Glomerular visceral epithelial cell (primary cell): ENCODE results near the gene GDPD5.

Experiments used
- DNase-seq: peaks from one replicate; pipeline ENCODE4 v3.0.0-alpha.2; 2016; ENCODE audit errors: extremely low spot score

Gene GDPD5

DNA sequence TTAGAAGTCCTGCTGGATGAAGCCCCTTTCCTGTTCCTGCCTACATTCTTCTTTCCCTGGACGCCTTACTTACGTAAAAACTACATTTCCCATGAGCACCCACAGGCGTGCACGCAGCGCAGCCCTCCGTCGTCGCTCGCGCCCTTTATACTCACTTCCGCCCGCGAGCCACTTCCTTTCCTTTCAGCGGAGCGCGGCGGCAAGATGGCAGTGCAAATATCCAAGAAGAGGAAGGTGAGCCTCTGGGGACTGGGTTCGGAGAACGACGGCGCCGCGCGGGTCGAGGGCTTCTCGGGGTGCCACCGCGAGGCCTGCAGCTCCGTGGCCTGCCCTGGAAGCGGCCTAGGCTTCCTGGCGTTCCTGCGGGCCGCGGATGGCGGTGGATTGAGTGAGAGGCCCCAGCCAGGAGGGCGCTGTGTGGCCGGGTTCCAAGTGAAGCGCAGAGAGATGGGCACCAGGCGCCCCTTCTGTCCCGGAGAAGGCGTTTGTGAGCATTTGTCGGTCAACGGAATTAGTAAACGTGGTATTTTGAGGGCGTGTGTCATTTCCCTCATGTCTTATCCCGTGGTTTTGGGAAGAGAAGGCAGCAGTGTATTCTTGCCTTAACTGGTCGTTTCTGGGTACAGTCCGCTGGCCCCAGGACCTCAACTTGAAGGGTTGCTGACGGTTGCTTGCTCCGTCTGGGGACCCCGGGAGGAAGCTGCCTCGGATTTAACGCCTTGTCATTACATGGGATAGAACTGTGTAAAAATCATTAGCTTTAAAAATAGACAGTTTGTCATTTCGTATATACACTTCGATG, 126.2 kb downstream of the GDPD5 start, which contains the start of gene RPS3:
RPS3 (plus strand) TSS at position 175 of the 802 bp plus-strand sequence; CDS start at position 205, 30 bp downstream.
- peak; percentile 91 for DNase-seq

DNA sequence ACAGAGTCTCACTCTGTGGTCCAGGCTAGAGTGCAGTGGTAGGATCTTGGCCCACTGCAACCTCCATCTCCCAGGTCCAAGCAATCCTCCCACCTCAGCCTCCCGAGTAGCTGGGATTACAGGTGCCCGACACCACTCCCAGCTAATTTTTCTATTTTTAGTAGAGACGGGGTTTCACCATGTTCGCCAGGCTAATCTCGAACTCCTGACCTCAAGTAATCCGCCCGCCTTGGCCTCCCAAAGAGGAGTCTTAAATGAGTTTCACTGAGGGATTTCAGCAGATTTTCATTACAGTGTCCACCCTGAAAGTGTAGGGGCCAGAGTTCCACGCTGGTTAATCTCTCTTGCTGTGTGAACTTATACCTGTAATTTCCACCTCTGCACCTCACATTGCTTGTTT, 126.8 kb downstream of the GDPD5 start:
- DNase-seq: no peak

DNA sequence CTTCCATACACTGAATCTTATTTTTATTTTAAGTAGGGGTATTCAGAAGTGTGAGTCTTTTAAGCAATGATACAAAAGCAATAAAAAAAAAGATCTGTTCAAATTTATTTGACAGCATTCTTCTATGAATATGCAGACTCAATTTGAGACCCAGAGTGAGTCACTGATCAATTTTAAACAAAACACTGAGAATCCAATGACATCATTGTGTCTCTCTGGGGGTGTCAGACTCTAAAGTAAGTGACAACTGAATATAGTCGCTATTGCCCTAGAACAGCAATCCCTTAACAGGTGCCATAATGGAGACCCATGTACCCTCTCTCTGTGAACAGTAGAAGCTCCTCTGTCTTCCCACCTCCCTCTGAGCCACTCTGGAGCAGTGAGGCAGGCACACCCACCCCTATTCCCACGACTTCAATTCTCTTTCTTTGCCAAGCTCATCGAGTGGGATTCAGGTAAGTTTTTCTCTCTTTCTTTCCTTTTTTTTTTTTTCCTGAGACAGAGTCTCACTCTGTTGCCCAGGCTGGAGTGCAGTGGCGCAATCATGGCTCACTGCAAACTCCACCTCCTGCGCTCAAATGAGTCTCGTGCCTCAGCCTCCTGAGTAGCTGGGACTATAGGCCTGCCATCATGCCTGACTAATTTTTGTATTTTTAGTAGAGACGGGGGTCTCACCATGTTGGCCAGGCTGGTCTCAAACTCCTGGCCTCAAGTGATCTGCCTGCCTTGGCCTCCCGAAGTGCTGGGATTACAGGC, 131.5 kb downstream of the GDPD5 start:
- no peak for DNase-seq

DNA sequence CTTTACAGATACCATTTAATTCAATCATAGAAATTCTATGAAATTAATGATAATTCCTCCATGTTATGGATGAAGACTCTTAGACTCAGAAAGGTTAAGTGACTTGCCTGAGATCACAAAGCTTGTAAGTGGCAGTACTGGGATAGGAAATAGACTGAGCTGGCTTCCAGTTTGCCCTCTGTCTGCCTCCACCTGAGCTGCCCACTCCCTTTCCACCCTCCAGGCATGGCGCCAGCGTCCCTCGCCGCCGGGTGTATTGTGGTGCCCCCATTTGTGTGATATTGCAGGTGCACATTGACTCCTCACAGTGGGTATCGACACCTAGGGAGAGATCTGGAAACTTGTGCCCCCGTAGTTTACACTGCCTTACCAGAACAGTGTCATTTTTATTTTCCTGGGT, 135.8 kb downstream of the GDPD5 start:
- DNase-seq: no peak

DNA sequence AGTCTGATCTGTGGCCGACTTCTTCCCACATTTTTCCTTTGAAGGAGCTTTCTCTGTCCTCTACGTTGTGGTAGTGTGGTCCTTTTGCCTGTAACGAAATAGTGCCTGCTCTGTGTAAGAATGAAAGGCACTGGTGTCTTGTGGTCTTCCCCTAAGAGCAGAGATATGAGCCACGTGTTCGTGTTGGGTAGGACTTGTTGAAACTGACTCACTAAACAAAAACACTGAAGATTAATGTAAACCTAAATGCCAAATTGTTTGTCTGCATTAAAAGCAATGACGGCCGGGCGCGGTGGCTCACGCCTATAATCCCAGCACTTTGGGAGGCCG, 136.5 kb downstream of the GDPD5 start:
- DNase-seq: no peak

DNA sequence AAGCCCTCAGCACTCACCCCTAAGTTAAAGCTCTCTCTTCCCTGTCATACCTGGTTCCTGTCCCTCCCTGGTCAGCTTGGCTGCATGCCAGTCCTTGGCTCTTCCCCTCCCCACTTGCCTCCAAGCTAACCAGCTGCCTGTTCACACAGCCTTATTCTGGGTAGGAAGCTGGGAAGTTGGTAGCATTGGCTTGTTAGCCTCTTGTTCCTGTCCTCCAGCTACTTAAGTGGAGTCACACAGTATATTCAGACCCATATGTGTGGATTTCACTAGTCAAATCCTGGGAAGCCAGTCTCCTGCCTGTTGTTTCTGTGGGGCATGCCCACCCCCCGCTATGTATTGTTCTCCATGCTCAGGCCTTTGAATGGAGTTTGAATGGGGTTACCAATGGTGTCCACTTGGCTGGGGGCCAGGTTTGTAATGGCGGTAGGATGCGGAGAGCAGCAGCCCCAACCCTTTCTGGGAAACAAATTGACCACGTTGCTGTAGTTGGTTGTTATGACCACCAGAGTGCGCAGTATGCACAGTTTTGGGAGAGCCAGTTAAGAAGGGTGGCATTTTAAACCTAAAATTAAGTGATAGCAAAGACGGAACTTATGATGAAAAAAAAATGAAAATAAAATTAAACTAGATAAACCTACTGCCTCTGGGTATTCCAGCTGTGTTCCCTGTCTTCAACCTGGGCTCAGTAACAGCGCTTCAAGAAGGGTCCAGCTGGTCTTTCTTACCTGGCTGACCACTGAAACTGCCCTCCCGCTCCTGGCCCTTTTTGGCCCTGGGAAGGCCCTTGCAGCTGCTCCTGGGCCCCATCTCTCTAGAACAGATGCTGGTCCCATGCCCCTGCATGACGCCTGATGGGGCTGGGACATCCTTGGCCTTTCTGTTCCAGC, 137.1 kb downstream of the GDPD5 start:
- DNase-seq: peak; percentile 65

DNA sequence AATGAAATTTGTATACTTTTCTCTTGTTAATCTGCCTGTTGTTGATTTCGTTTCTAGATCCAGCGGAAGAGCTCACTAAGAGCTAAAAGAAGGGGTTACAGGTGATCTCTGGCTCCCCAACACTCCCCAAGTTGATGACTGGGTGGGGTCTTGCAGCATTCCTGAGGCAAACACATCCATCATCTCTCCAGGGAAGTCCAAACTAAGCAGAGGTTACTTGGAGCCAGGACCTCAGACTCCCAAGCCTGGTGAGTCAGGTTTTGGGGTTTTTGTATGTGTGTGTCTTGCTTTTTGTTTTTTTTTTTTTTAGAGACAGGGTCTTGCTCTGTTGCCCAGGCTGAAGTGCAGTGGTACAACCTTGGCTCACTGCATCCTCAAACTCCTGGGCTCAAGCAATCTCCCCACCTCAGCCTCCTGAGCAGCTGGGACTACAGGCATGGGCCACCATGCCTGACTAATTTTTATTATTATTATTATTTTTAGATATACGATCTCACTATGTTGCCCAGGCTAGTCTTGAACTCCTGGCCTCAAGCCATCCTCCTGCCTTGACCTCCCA, 137.9 kb downstream of the GDPD5 start:
- DNase-seq: no peak

DNA sequence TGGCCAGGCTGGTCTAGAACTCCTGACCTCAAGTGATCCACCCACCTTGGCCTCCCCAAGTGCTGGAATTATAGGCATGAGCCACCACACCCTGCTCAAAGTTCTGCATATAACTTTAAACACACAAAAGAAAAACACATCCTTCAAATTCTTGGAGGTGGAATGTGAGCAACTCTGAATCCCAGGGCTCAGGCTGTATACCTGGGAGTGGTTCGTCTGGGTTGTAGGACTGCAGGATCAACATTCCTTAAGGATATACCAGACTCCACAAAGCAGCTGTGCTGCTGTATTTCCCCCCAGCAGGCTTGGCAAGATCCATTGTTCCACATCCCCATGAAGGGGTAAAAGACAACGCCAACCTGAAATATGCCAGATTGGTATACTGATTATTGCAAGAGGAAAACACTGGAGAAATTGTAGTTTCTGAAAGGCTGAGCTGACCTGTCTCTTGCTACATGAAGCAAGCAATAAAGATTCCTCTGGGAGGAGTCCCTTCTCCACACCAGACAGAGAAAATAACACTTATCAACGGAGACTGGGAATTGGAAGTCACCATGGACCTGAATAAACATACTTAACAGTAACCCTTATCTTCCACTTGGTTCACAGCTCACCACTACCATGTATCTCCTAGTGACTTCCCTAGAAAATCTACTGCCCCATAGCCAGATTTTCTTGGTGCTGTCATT, 138.7 kb downstream of the GDPD5 start:
- DNase-seq: peak; percentile 27
